Measurements from ENCODE around the gene GPR150.

GPR150 gene

DNA sequence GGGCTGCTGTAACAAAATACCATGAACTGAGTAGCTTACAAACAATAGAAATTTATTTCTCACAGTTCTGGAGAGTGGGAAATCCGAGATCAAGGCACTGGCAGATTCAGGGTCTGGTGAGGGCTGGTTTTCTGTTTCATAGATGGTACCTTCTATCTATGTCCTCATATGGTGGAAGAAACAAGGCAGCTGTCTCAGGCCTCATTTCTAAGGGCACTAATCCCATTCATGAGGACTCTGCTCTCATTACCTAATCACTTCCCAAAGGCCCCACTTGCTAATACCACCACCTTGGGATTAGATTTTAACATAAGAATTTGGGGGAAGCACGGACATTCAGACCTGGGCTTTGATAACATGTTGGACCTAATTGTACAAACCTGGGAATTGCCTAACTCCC, 40.2 kb downstream of the GPR150 start:
- no peak overlapping the region for H3K4me3 ChIP-seq (replicated peaks; ENCODE audit: low read depth, low read length)
- DNase-seq (ENCODE audit: low read depth): no peak
- TF ChIP-seq, protein P1, sequence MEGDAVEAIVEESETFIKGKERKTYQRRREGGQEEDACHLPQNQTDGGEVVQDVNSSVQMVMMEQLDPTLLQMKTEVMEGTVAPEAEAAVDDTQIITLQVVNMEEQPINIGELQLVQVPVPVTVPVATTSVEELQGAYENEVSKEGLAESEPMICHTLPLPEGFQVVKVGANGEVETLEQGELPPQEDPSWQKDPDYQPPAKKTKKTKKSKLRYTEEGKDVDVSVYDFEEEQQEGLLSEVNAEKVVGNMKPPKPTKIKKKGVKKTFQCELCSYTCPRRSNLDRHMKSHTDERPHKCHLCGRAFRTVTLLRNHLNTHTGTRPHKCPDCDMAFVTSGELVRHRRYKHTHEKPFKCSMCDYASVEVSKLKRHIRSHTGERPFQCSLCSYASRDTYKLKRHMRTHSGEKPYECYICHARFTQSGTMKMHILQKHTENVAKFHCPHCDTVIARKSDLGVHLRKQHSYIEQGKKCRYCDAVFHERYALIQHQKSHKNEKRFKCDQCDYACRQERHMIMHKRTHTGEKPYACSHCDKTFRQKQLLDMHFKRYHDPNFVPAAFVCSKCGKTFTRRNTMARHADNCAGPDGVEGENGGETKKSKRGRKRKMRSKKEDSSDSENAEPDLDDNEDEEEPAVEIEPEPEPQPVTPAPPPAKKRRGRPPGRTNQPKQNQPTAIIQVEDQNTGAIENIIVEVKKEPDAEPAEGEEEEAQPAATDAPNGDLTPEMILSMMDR (IDR thresholded peaks at IDR 0.05; ENCODE audit: low read length, missing control alignments): no peak

DNA sequence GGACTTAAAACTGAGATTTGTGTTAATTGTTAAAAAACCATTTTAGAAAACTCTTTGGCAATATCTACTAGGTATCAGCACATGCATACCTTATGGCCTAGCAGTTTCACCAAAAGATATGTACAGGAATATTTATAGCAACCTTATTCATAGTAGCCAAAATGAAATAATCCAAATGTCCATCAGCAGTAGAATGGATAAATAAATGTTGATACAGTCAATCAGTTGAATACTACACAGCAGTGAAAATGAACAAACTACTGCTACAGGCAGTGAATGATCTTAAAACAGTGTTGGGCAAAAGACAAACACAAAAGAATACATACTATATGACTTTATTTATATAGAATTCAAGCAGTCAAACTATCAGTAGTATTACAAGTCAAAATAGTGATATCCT, 43.1 kb downstream of the GPR150 start:
- DNase-seq (ENCODE audit: low read depth): no peak
- no peak overlapping the region for H3K4me3 ChIP-seq (replicated peaks; ENCODE audit: low read depth, low read length)
- TF ChIP-seq, protein P1 (IDR thresholded peaks at IDR 0.05; ENCODE audit: low read length, missing control alignments): no peak

DNA sequence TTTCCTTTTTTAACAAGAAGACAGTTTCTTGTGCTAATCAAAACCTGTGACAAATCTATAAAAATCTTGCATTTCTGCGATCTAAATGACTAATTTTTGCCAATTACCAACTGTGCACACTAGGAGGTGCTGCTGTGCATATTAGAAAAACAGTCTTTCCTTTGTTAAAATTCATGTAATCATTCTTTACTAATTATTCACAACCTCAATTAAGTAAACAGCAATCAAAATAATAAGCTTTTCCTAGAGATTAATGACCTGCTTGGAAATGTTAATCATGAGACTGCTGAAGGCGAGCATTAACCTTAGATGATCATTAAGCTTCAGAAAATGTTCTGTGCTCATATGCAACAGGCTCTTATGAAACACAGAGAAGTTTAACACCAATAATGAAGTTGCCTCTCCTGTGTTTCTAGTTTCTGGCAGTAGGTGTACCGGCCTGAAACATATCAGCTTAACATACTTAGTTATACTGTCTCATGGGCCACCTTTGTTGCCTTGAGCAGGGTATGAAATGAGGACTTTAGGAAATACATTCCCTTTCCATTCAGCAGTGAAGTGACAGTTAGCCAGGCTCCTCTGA, 44.4 kb downstream of the GPR150 start:
- TF ChIP-seq, protein P1 (IDR thresholded peaks at IDR 0.05; ENCODE audit: low read length, missing control alignments): peak; percentile 86
- DNase-seq (ENCODE audit: low read depth): peak; percentile 58
- H3K4me3 ChIP-seq (replicated peaks; ENCODE audit: low read depth, low read length): no peak overlapping the region

DNA sequence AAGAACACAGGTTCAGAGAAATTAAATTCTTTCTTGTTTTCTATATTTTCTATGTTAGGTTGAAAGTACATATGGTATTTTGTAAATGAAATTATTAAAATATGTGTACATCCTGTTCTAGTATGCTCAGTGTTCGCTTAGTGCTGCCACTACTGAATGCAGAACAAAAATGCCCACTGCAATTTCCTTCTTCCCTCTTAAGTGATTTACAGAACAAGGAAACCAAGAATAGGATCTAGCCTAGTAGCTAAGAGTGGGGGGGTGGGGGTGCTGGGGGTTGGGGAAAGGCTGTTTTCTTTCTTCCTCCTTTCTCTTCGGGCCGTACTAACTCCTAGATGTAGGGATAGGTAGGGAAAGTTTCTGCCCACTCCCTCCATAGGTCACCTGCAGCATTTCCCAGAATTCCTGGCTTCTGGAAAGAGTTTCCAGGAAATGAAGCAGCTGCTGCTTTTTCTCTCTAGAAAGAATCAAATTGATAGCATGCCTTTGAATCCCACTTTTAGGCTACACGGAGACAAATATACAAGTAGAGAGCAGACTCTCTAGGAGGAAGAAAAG, 47.3 kb downstream of the GPR150 start:
- H3K4me3 ChIP-seq (replicated peaks; ENCODE audit: low read depth, low read length): no peak overlapping the region
- no peak for DNase-seq (ENCODE audit: low read depth)
- TF ChIP-seq, protein P1 (IDR thresholded peaks at IDR 0.05; ENCODE audit: low read length, missing control alignments): no peak

DNA sequence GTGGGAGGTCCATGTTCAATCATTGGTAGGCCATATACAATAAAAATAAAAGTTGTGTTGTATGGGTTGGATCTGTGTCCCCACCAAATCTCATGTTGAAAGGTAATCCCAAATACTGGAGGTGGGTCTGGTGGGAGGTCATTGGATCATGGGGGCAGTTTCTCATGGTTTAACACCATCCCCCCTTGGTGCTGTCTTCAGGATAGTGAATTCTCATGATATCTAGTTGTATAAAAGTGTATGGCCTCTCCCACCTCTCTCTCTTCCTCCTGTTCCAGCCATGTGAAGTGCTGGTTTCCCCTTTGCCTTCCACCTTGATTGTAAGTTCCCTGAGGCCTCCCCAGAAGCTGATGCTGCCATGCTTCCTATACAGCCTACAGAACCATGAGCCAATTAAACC, 47.8 kb downstream of the GPR150 start:
- no peak for DNase-seq (ENCODE audit: low read depth)
- no peak overlapping the region for H3K4me3 ChIP-seq (replicated peaks; ENCODE audit: low read depth, low read length)
- TF ChIP-seq, protein P1 (IDR thresholded peaks at IDR 0.05; ENCODE audit: low read length, missing control alignments): no peak

DNA sequence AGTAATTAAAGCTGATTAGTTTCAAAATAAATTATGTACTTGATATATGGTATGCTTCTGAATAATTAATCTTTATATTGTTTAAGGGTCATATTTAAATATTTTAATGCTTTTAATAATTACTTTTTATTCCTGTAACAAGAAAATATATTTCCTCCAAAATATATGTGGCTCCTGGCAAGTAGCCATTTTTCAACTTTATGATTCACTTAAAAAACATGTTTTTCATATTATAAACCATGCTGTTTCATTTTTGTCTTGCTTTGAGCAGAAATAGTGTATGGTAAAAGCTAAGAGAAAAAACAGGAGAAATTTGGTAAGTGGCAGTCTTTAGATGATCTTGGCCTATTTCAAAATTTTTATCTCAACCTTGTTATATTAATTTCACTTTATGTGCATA, 48.3 kb downstream of the GPR150 start:
- peak; percentile 55 for DNase-seq (ENCODE audit: low read depth)
- H3K4me3 ChIP-seq (replicated peaks; ENCODE audit: low read depth, low read length): no peak overlapping the region
- TF ChIP-seq, protein P1 (IDR thresholded peaks at IDR 0.05; ENCODE audit: low read length, missing control alignments): no peak

DNA sequence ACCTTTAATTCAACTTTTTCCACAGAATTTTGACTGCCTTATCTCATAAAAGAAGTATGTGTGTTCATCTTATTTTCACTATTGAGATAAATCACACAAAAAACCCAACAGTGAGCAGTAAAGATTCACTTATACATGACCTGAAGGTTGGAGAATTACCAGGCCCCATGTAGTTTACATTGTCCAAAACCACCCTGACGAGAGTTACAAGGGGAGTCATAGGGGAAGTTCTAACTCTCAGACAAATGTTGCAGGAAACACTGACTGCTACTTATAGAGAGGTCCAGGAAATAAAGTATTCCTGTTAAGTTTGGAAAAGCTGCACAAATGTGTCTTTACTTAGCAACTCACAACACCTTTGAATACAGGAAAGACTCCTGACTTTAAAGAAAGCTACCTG, 48.8 kb downstream of the GPR150 start:
- DNase-seq (ENCODE audit: low read depth): peak; percentile 20
- TF ChIP-seq, protein P1 (IDR thresholded peaks at IDR 0.05; ENCODE audit: low read length, missing control alignments): no peak
- H3K4me3 ChIP-seq (replicated peaks; ENCODE audit: low read depth, low read length): no peak overlapping the region

Measured in fibroblast of pulmonary artery (primary cell).